K562 (cell line): ENCODE results near the gene COL1A1. TPM values are rescaled to one million over a fixed set of nuclear protein-coding genes. Genes with fewer than 3 reads are reported as not detected.

Experiments
- ARID3B ChIP-seq: fragments of 250-450 bp; sonication (Bioruptor Pico); IDR thresholded peaks from 2 replicates; pipeline ENCODE4 v1.4.0; 2020; ENCODE audit warnings: borderline replicate concordance
- BRF2 ChIP-seq: IDR thresholded peaks from 3 replicates; pipeline ENCODE4 v1.6.1; 2011; ENCODE audit warnings: borderline replicate concordance, mild to moderate bottlenecking; ENCODE audit not compliant: insufficient read length, insufficient read depth
- E4F1 ChIP-seq: fragments of 250-450 bp; sonication (Bioruptor Pico); IDR thresholded peaks from 2 replicates; pipeline ENCODE4 v1.5.0; 2021; ENCODE audit warnings: mild to moderate bottlenecking, borderline replicate concordance
- ETV6 ChIP-seq, 3 experiments: fragments of 150-350 bp in 1 of 3; sonication (generic) in 1 of 3; formaldehyde crosslinking in 1 of 3; IDR thresholded peaks; 2 replicates each; pipeline versions ENCODE4 v1.6.1 to v1.8.0; 2014 to 2022; ENCODE audit warnings: borderline replicate concordance in 2 of 3, low read depth in 2 of 3, antibody characterized with exemption in 1 of 3, low read length in 1 of 3, mild to moderate bottlenecking in 1 of 3, missing genetic modification reagents in 1 of 3
- FOXA1 ChIP-seq: fragments of 450-650 bp; IDR thresholded peaks from 2 replicates; pipeline ENCODE4 v1.6.1; 2016; ENCODE audit warnings: mild to moderate bottlenecking, borderline replicate concordance
- FOXO4 ChIP-seq: fragments of 450-650 bp; formaldehyde crosslinking; IDR thresholded peaks from 2 replicates; pipeline ENCODE4 v1.4.0; 2020; ENCODE audit warnings: mild to moderate bottlenecking, moderate library complexity
- KDM5B ChIP-seq: fragments of 200-600 bp; sonication (generic); IDR thresholded peaks from 2 replicates; pipeline ENCODE4 v1.6.1; 2012; ENCODE audit warnings: low read depth, mild to moderate bottlenecking, moderate library complexity, low read length, control low read depth, inconsistent platforms; ENCODE audit not compliant: insufficient replicate concordance
- MECOM ChIP-seq: fragments of 250-450 bp; sonication (Bioruptor Pico); IDR thresholded peaks from 2 replicates; pipeline ENCODE4 v1.8.0; 2022; ENCODE audit warnings: inconsistent platforms
- NCOA1 ChIP-seq: fragments of 450-650 bp; IDR thresholded peaks from 2 replicates; pipeline ENCODE4 v1.6.1; 2016; ENCODE audit warnings: low read depth
- NR0B1 ChIP-seq: fragments of 450-650 bp; IDR thresholded peaks from one replicate; pipeline ENCODE4 v1.6.1; 2018; ENCODE audit warnings: mild to moderate bottlenecking, moderate library complexity; ENCODE audit not compliant: partially characterized antibody
- NR2C2 ChIP-seq, 2 experiments: fragments of 200-800 bp in 1 of 2; sonication (Bioruptor generic) in 1 of 2; sonication (generic) in 1 of 2; formaldehyde crosslinking in 1 of 2; IDR thresholded peaks; 2 replicates each; pipeline versions ENCODE4 v1.6.1 to v1.8.0; 2016 to 2022; ENCODE audit warnings: mild to moderate bottlenecking in 1 of 2, missing compliant biosample characterization in 1 of 2, missing genetic modification characterization in 1 of 2, missing genetic modification reagents in 1 of 2
- XRCC4 ChIP-seq: IDR thresholded peaks from one replicate; pipeline ENCODE4 v1.6.1; 2011; ENCODE audit not compliant: insufficient read depth, insufficient read length; ENCODE audit errors: extremely low read depth
- ZNF280B ChIP-seq: fragments of 250-450 bp; sonication (Bioruptor Pico); IDR thresholded peaks from 2 replicates; pipeline ENCODE4 v1.5.1; 2021; ENCODE audit warnings: mild to moderate bottlenecking
- ZNF3 ChIP-seq: fragments of 250-450 bp; sonication (Bioruptor Pico); IDR thresholded peaks from 2 replicates; pipeline ENCODE4 v1.5.0; 2021; ENCODE audit warnings: mild to moderate bottlenecking, moderate library complexity
- ZNF324 ChIP-seq: fragments of 250-450 bp; sonication (Bioruptor Pico); IDR thresholded peaks from 2 replicates; pipeline ENCODE4 v1.4.0; 2020; ENCODE audit warnings: mild to moderate bottlenecking
- ZNF584 ChIP-seq: fragments of 200-800 bp; sonication (Bioruptor generic); IDR thresholded peaks from 2 replicates; pipeline ENCODE4 v1.6.1; 2016; ENCODE audit warnings: low read depth, mild to moderate bottlenecking, missing genetic modification characterization, missing compliant biosample characterization
- polyA plus RNA-seq, 8 experiments: library from polyadenylated mRNA; depleted of rRNA in 4 of 8; stranded (reverse) in 5 of 8; unstranded in 3 of 8; fragments of >200 nt; fragmentation: Nextera tagmentation in 2 of 8; fragmentation: Illumina TruSeq in 1 of 8; extraction: Ambion mirVana in 2 of 8; extraction: Trizol in 1 of 8; gene quantifications; 2 replicates each; pipeline versions ENCODE4 v1.2.1 to v1.2.3, GENCODE V29; 2011 to 2014; ENCODE audit warnings: inconsistent platforms in 1 of 8, missing spikeins in 1 of 8
- total RNA-seq, 7 experiments: library from RNA; depleted of rRNA in 6 of 7; stranded (reverse); fragments of >200 nt in 6 of 7; fragmentation: Illumina TruSeq in 2 of 7; extraction: Trizol in 2 of 7; gene quantifications; 2 replicates each; pipeline versions ENCODE4 v1.2.1 to v1.2.3, GENCODE V29; 2011 to 2021; ENCODE audit warnings: low replicate concordance in 1 of 7

The COL1A1 gene
- total and polyA plus RNA-seq, 9 of the 15 experiments (the other 6 are each of a cell fraction or from before 2014, with no cell fraction given): 0.04 to 3.4 (median 0.18) TPM

- TF ChIP-seq ETV6 (IDR thresholded peaks at IDR 0.05; ENCODE audit: borderline replicate concordance in 1 of 2, low read depth in 2 of 2, low read length in 1 of 2) (no peak), ETV6 (CRISPR knock-in tag; IDR thresholded peaks at IDR 0.05; ENCODE audit: borderline replicate concordance) (no peak), FOXO4 (CRISPR knock-in tag) (no peak), E4F1 (no peak), ARID3B (CRISPR knock-in tag) (no peak), ZNF280B (no peak), KDM5B (no peak), ZNF324 (CRISPR knock-in tag) (no peak), NR2C2 (CRISPR knock-in tag; IDR thresholded peaks at IDR 0.05) (no peak), NR2C2 (tag; IDR thresholded peaks at IDR 0.05) (no peak), BRF2 (no peak), MECOM (CRISPR knock-in tag) (no peak), XRCC4 (no peak), ZNF3 (CRISPR knock-in tag) (no peak), FOXA1 (no peak), NR0B1 (no peak), NCOA1 (no peak), ZNF584 (CRISPR knock-in tag) (no peak)
These were observed 32.2 kb downstream of the COL1A1 start (continued) for GRCh38 chr17:50169121-50169764.
